Measurements from ENCODE around the gene DDRGK1. TPM values are rescaled to one million over a fixed set of nuclear protein-coding genes. Genes with fewer than 3 reads are reported as not detected.
"Not testable (repeated sequence)": the region's sequence is repeated elsewhere in the genome, so short reads cannot be mapped to it uniquely, and the experiment has no call there.

DDRGK1 gene
- polyA plus RNA-seq, 1 donor: 33.9 TPM

DNA sequence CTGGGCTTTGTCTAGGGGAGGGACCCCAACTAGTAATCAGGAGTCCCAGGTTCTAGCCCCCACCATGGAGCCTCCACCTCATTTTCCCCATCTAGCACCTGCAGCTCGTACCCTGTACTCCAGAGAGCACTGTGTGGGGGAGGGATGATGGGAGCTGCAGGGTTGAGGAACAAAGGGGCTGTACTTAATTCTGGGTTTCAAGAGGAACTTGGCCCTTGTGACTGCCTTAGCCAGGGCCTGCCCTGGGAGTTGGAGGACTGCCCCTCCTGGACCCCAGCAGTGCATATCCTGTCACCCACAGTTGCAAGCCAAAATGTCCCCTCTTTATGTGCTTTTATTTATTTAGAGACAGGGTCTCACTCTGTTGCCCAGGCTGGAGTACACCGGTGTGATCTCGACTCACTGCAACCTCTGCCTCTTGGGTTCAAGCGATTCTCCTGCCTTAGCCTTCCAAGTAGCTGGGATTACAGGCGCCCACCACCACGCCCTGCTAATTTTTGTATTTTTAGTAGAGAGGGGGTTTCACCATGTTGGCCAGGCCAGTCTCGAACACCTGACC, 11.0 kb upstream of the DDRGK1 start:
- DNase-seq: not testable (repeated sequence)

DNA sequence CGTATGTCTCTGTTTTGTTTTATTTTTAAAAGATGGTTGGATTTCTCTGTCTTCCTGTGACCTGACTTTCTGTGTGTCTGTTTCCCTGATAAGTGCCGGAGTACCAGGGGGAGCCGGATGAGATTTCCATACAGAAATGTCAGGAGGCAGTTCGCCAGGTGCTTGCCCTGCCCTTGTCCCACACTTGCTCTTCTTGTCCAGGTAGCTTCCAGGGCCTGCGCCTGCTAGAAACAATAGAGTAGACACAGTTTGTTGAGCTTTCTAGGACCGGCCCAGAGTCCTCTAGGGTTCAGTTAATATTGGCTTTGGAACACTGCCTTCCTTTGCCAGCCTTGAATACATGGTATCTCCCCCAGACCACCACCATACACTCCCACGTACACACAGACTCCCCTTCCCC, 8.7 kb upstream of the DDRGK1 start:
- DNase-seq: no peak

GRCh38 chr20:3210346-3210745, 5.9 kb upstream of the DDRGK1 start:
- DNase-seq: no peak

- no peak for DNase-seq
Observed at GRCh38 chr20:3209946-3210317, 5.5 kb upstream of the DDRGK1 start.

DNA sequence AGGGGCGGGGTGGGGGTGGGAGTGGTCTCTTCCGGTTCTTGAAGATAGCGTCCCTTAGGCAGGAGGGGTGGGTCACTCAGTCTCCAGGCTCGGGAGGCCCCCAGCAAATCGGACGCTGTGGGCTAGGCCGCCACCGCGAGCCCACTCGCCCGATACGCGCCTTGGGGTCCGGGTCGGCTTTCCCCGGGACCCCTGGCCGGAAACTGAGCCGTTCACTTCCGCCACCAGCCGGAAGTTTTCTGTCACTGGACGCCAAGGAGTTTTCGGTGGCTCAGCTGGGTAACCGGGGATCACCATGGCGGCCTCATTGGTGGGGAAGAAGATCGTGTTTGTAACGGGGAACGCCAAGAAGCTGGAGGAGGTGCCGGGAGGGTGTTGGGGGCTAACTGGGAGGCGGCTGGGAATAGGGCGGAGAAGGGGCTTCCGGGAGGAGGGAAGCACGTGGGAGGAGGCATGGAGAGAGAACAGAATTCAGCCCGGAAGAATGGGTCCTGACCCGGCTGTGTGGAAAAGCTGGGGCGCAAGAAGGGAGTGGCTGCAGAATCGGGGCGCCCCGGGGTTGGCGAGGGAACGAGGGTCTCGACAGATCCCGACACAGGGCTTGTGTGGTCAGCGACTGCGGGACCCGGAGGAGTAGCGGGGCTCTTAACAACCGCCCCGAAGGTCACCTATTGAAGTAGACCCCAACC, 4.9 kb upstream of the DDRGK1 start, which contains the start of gene ITPA:
TSS of gene ITPA (plus strand) at position 242 of the 689 bp plus-strand sequence. CDS start at position 296, 54 bp downstream.
- peak; percentile 61 for DNase-seq

DNA sequence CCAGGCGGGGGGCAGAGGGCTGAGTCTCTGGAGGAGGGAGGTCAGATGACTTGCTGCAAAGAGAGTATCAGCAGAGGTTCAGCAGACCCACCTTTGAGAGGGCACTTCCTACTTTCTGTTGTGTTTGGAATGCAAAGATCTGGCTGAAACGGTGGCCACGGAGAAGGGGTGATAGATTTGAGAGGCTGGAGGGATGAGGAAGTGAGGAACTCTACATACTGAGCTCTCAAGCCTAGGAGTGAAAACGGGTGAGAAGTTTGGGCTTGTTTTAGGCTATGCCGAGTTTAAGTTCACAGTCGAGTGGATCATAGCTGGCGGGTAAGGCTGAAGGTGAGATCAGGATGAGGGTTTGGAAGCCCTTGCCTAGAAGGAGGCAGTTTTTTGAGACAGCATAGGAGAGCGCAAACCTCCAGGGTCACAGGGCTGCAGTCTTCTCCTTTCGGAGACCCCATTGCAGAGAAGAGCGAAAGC, 4.3 kb upstream of the DDRGK1 start:
- no peak for DNase-seq

DNA sequence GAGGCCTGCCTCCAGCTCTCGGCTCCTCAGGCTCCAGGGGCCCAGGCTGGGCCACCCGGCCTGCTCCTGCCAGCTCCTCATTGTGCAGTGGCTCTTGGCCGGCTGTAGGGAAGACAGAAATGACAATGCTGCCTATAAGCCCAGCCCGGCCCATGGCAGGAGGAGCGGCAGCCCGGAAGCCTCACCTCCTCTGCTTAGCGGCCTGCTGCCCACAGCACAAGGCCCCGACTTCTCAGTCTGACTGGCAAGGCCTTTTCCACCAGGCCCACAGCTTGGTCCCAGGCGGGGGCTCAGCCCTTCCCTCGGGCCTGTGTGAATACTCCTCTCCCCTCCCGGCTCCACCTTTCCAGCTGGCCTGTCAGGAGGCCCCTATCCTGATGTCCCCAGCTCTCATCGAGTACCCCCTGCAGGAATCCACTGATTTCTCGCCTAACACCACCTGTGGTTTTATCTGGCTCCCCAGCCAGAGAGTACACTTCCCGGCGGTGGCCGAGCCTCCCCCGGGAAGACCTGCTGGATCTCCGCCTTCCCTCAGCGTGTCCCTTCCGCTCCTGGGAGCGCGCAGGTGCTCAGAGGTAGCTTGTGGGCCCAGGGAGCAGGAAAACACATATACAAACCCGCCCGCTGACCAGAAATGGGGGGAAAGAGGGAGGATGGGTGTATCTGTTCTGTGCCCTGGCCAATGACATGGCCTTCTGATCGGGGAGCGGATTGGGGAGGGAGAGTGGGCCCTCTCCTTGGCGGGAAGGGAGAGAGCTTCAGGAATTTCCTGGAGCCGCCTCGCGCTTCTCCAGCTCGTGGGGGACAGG, 963 bp downstream of the DDRGK1 start:
- DNase-seq: no peak

DNA sequence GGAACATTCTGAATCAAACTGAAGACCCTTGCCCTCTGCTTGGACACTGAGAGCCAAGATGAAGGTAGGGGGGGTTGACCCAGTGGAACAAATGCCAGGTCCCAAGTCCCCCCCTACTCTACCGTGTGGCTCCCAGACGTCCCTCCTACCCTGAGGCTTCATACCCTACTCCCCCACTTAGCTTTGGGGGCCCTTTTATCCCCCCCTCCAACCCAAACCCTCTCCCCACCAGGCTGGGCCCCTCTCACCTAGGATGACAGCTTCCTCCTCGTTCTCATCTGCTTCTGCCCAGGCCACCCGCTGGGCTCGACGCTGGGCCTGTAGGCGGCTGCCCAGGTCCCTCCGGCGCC, 1.5 kb downstream of the DDRGK1 start:
- DNase-seq: no peak

DNA sequence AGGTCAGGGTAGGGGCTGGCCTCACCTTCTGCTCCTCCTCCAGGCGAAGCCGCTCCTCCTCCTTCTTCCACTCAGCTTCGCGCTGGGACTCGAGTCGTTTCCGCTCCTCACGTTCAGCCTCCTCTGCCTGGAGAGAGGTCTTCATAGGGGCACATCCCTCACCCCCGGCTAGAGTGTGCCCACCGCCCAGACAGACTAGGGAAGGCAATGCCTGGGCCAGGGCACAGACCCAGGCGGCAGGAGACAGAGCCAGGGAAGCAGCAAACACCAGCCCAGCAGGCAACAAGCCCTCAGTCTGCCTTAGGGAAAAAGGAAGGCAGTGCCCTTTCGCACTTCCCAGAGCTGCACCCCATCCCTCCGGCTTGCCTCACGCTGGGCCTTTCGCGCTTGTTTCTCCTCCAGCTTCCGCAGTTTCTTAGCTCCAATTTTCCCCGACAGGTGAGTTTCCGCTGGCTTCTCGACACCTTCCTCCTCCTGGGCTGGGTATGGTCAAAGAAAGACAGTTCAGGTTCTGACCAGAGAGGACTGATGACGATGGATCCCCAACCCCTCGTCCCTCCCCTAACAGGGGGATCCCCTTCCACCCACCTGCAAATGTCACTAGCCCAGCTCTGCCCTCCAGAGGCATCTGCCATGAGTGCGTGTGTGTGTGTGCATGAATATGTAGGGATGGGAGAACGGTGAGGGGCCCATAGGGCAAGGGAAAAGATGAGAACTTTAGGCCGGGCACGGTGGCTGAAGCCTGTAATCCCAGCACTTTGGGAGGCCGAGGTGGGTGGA, 4.3 kb downstream of the DDRGK1 start:
- DNase-seq: no peak

- no peak for DNase-seq
Observed at GRCh38 chr20:3199206-3199605, 5.3 kb downstream of the DDRGK1 start.

GRCh38 chr20:3195590-3196237, 8.8 kb downstream of the DDRGK1 start:
- DNase-seq: no peak

DNA sequence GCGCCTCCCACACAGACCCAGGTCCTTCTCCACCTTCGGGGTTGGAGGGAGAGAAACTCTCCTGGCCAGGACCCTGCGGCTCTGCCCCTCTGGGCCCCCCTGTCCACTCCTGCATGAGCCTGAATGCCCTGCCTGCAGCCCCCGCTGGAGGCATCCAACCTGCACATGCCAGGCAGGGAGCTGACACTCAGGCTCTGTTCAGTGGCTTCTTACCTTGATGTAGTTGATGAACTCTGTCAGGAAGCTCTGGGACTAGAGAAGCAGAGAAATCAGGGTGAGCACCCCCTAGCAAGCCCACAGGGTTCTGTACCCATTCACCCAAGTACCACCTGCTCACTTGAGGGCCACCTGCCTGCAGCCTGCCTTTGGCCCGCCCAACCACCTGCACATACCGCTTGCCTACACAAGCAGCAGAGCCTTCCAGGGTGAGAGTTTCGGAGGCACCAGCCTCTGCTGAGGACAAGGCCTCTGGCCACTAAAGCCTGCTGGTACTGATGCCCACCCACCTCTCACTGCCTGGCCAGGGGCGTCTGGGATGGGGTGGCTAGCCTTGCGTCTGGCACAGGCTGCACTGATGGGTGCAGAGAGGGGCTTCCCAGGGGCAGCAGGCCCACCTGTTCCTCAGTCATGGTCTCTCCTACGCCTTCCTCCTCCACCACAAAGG, 9.7 kb downstream of the DDRGK1 start:
- no peak for DNase-seq

- no peak for DNase-seq
Observed at GRCh38 chr20:3193806-3194616, 10.5 kb downstream of the DDRGK1 start.

GRCh38 chr20:3192226-3193015, 12.1 kb downstream of the DDRGK1 start:
- DNase-seq: no peak

- DNase-seq: no peak
Observed at GRCh38 chr20:3190681-3191111, 13.8 kb downstream of the DDRGK1 start.

DNA sequence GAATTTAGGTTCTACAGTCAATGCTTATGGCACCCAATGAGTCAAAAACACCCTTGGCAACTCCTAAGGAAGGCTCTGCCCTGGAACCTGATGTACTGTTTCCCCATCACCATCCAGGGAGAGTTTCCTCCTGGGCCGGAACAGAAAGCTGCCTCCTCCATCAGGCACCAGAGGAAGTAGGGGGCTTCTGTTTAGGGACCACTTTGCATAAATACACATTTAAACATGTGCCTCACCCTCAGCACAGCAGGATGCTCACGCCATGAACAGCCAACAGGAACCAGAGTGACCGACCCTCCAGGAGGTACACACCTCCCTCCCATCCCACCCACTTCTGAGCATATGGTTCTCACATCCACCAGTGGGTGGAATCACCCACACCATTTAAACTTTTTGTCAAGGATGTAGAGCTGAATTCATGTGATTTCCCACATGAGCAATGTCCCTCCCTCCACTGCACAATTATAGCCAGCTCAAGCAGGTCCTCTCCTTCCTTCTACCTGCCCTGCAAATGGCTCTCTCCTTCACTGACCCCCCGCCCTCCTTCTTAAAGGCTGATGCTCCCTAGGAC, 14.8 kb downstream of the DDRGK1 start:
- no peak for DNase-seq

DNA sequence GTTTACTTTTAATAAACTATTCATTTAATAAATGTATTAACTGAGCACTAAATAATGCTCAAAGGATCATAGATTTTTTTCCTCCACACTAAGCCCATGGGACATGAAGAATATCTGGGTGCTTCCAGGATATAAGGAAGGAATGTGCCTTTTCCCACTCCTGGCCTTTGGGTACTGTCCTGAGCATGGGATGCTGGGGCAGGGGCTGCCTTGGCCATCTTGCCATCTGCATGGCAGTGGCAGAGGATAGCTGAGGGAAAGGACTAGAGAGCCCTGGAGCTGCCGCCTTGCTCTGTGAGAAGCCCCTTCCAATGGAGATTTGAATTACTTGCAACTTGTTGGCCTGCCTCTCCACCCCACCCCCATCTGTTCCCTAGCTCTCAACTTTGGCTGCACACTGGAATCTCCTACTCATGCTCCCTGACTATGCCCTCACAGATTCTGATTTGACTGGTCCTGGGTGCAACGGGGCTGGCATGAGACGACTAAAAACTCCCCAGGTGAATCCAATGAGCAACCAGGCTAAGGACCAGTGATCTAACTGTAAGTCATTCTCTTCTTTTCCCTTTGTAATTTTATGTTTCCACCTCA, 15.6 kb downstream of the DDRGK1 start:
- no peak for DNase-seq

- not testable (repeated sequence) for DNase-seq
Observed at GRCh38 chr20:3187861-3188260, 16.6 kb downstream of the DDRGK1 start.
